OCI-LY3 (cell line): ENCODE data around the gene USP31.

Experiments
- H2AFZ ChIP-seq: fragments of 200-600, 300-600 bp; shearing (Covaris generic); 2 replicates; pipeline ENCODE4 v1.6.0; 2014; ENCODE audit warnings: antibody characterized with exemption, low read depth, low read length
- H3K27ac ChIP-seq: fragments of 200-600, 300-600 bp; sonication (generic); 2 replicates; pipeline ENCODE4 v1.5.1; 2014; ENCODE audit warnings: mild to moderate bottlenecking, low read length, moderate library complexity, mixed read lengths
- H3K27me3 ChIP-seq: fragments of 200-600, 300-600 bp; sonication (generic); 2 replicates; pipeline ENCODE4 v1.6.1; 2014; ENCODE audit warnings: low read depth, low read length, mixed read lengths
- H3K36me3 ChIP-seq: fragments of 200-600, 300-600 bp; sonication (generic); replicated peaks from 2 replicates; pipeline ENCODE3; 2014; ENCODE audit warnings: low read depth, low read length, mixed read lengths
- H3K4me1 ChIP-seq: fragments of 300-600, 200-600 bp; sonication (generic); 2 replicates; pipeline ENCODE4 v1.6.1; 2014; ENCODE audit warnings: low read length, mixed read lengths
- H3K4me2 ChIP-seq: fragments of 200-600, 300-600 bp; sonication (generic); 2 replicates; pipeline ENCODE4 v1.6.1; 2014; ENCODE audit warnings: low read length, mixed read lengths
- H3K4me3 ChIP-seq: fragments of 300-600, 200-600 bp; sonication (generic); 2 replicates; pipeline ENCODE4 v1.5.1; 2014; ENCODE audit warnings: antibody characterized with exemption, mild to moderate bottlenecking, low read length, moderate library complexity
- H3K79me2 ChIP-seq: fragments of 300-600, 200-600 bp; shearing (Covaris generic); 2 replicates; pipeline ENCODE4 v1.6.1; 2014; ENCODE audit warnings: mild to moderate bottlenecking, low read length, mixed read lengths
- H3K9ac ChIP-seq: fragments of 300-600, 200-600 bp; shearing (Covaris generic); 2 replicates; pipeline ENCODE4 v1.6.0; 2014; ENCODE audit warnings: mild to moderate bottlenecking, low read length, moderate library complexity
- H3K9me3 ChIP-seq: fragments of 200-600, 300-600 bp; shearing (Covaris generic); 2 replicates; pipeline ENCODE4 v1.6.1; 2014; ENCODE audit warnings: low read length, mixed read lengths; ENCODE audit not compliant: insufficient read depth
- H4K20me1 ChIP-seq: fragments of 200-600, 300-600 bp; sonication (generic); 2 replicates; pipeline ENCODE4 v1.6.1; 2016; ENCODE audit warnings: low read length, mixed read lengths; ENCODE audit not compliant: insufficient read depth
- CTCF ChIP-seq: fragments of 200-600, 300-600 bp; sonication (generic); IDR thresholded peaks from 2 replicates; pipeline ENCODE4 v1.5.1; 2014; ENCODE audit warnings: antibody characterized with exemption, low read length, low read depth
- EZH2phosphoT487 ChIP-seq: fragments of 200-600 bp; shearing (Covaris generic); IDR thresholded peaks from 2 replicates; pipeline ENCODE4 v1.6.1; 2018; ENCODE audit warnings: antibody characterized with exemption, mixed run types, low read depth

USP31 gene

DNA sequence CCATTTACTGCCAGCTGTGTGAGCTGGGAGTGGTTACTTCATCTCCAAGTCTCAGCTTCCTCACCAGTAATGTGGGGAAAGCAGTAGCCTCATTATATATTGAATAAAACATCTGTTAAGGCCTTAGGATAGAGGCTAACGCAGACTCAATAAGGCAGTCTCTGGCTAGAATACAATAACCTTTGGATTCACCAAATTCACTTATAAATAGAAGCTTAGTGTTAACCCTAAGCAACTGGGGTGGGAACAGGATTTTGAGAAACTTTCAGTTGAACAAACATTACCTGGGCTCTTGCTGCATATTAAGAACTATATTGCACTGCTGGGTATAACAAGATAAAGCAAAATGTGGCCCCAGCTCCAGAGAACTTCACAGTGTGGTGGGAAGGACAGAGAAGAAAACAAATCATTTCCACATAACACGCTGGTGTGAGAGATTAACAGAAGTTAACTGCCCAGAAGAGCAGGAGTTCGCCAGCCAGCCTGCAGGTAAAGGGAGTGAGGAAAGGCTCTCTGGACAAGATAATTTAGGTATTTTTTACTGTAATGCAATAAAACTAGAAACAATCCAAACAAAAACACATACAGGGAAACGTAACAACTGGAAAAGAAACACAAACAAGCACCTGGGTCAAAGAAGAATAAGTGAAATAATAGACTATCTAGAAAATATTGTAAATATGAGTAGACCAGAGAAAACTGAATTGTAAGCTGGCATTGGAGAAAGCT, 57.0 kb downstream of the USP31 start:
- H3K4me1 ChIP-seq, result no peaks in the 10 kb centered on the region
- no peak for TF ChIP-seq EZH2phosphoT487
- no peak for TF ChIP-seq CTCF
- no peaks in the 10 kb centered on the region for H3K27me3 ChIP-seq
- H3K79me2 ChIP-seq, result no peaks in the 10 kb centered on the region
- no peak overlapping the region for H3K4me2 ChIP-seq
- H3K27ac ChIP-seq, result no peak overlapping the region
- no peak overlapping the region for H3K4me3 ChIP-seq
- no peaks in the 10 kb centered on the region for H3K9me3 ChIP-seq
- no peak overlapping the region for H2AFZ ChIP-seq
- H3K9ac ChIP-seq, result no peak overlapping the region
- peaks cover 11% of the 10 kb centered on the region for H3K36me3 ChIP-seq
- H4K20me1 ChIP-seq, result no peaks in the 10 kb centered on the region

DNA sequence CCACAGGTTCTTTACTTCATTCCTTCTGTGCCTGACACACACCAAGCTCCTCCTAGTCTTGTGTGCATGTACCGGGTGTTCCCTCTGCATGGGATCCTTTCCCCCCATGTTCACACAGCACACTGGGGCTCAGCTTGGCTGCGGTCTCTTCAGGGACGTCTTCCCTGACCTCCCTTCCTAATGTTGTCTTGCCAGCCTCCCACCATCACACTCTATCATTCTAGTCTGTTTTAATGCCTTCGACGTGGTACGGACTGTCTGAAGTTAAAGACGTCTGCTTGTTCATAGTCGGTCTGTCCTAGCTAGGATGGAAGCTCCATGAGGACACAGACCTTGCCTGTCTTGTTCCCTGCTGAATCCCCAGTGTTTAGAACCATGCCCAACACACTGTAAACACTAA, 60.1 kb downstream of the USP31 start:
- Histone ChIP-seq H3K9ac (no peak overlapping the region), H3K27ac (no peak overlapping the region), H4K20me1 (no peaks in the 10 kb centered on the region), H3K36me3 (peaks cover 15% of the 10 kb centered on the region), H3K79me2 (no peaks in the 10 kb centered on the region), H3K27me3 (no peaks in the 10 kb centered on the region), H3K9me3 (no peaks in the 10 kb centered on the region), H2AFZ (no peak overlapping the region), H3K4me1 (no peaks in the 10 kb centered on the region), H3K4me3 (no peak overlapping the region), H3K4me2 (no peak overlapping the region)
- TF ChIP-seq CTCF, result no peak
- no peak for TF ChIP-seq EZH2phosphoT487

GRCh38 chr16:23088018-23088417, 61.2 kb downstream of the USP31 start:
- Histone ChIP-seq H3K9me3 (no peaks in the 10 kb centered on the region), H3K9ac (no peak overlapping the region), H3K4me2 (no peak overlapping the region), H3K4me1 (no peaks in the 10 kb centered on the region), H3K27me3 (no peaks in the 10 kb centered on the region), H2AFZ (no peak overlapping the region), H3K4me3 (no peak overlapping the region), H4K20me1 (no peaks in the 10 kb centered on the region), H3K36me3 (peaks cover 15% of the 10 kb centered on the region), H3K79me2 (no peaks in the 10 kb centered on the region), H3K27ac (no peak overlapping the region)
- TF ChIP-seq CTCF, result no peak
- TF ChIP-seq EZH2phosphoT487, result no peak

DNA sequence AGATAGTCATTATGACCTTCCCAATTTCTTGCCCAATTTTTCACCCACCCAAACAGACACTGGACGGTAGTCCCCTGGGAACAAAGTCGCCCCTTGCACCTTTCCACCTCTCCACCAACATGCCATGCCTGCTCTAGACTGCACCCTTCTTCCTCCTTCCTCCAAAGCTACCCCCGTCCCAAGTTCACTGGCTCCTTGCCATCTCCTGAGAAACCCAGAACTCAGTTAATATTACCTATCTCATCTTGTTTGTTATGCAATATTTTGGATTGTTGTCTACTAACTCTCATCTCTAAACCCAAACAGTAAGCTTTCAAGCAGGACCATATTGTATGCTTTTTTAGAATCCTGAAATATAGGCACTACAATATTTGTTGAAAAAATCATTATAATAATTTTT, 63.3 kb downstream of the USP31 start:
- no peak overlapping the region for H3K4me2 ChIP-seq
- H4K20me1 ChIP-seq, result no peaks in the 10 kb centered on the region
- no peak for TF ChIP-seq CTCF
- no peak for TF ChIP-seq EZH2phosphoT487
- no peaks in the 10 kb centered on the region for H3K9me3 ChIP-seq
- H3K4me1 ChIP-seq, result no peaks in the 10 kb centered on the region
- no peaks in the 10 kb centered on the region for H3K27me3 ChIP-seq
- no peak overlapping the region for H2AFZ ChIP-seq
- H3K9ac ChIP-seq, result no peak overlapping the region
- no peak overlapping the region for H3K27ac ChIP-seq
- no peak overlapping the region for H3K4me3 ChIP-seq
- peaks cover 15% of the 10 kb centered on the region for H3K36me3 ChIP-seq
- no peaks in the 10 kb centered on the region for H3K79me2 ChIP-seq
